Astrocyte of the cerebellum (primary cell): ENCODE measurements around the gene UBE2M.
A peak's percentile ranks its signal among the peaks of the same experiment; 100 is the strongest.

Experiments
- DNase-seq: peaks from one replicate; pipeline ENCODE4 v3.0.0-alpha.2; 2011; ENCODE audit warnings: low read depth
- H3K4me3 ChIP-seq: 2 replicates; pipeline ENCODE4 v1.5.1; 2011; ENCODE audit warnings: mild to moderate bottlenecking, low read depth, low read length, moderate library complexity
- CTCF ChIP-seq: IDR thresholded peaks from 2 replicates; pipeline ENCODE4 v1.5.1; 2012; ENCODE audit warnings: low read length, low read depth, moderate library complexity, mild to moderate bottlenecking; ENCODE audit errors: missing control alignments
- in situ Hi-C: cut with HindIII; loops from 2 replicates; pipeline ENCODE4 v1.10.0; 2017; ENCODE audit warnings: low sequenced_read_pairs

Gene UBE2M

DNA sequence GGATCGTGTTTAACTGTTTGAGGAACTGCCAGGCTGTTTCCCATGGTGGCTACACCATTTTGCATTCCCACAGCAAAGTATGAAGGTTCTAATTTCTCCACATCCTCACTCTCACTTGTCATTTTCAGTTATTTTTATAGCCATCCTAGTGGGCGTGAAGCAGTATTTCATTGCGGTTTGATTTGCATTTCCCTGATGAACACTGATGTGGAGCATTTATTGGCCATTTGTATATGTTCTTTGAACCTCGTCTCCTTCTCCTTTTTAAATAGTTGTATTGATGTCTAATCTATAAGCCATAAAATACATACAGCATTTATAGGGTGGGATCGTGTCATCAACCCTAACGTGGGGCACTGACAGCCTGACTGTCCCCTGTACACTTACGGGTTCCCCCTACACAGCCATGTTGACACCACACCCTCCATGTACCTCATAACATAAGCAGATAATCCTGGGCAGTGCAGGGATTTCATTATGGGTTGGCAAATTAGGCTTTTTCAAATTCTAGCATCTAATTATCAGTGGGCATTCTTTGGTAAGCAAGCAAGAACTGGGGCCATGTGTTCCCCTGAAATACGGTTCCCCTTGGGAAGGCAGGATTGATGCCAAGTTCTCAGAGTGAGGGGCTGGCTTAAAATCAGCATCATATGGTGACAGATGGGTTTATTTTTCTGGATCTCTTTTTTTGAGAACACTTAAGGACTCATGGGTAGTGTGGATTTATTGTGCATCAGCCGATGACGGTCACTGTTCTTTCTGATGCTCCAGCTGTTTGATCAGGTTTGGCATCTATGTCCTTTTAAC, 27.2 kb downstream of the UBE2M start:
- in situ Hi-C loops: no loop called here
- no peak for DNase-seq
- no peak for TF ChIP-seq CTCF
- no peak overlapping the region for H3K4me3 ChIP-seq

DNA sequence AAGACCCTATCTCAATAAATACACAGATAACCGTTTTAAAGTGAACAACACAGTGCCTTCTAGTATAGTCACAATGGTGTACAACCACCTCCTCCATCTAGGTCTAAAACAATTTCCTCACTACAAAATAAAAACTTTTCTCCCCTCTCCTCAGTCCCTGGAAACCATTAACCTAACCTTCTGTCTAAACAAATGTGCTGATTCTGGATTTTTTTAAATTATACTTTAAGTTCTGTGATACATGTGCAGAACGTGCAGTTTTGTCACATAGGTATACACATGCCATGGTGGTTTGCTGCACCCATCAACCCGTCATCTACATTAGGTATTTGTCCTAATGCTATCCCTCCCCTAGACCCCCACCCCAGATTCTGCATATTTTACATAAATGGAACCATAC, 29.0 kb downstream of the UBE2M start:
- H3K4me3 ChIP-seq: no peak overlapping the region
- in situ Hi-C loops: no loop called here
- TF ChIP-seq CTCF: no peak
- no peak for DNase-seq

DNA sequence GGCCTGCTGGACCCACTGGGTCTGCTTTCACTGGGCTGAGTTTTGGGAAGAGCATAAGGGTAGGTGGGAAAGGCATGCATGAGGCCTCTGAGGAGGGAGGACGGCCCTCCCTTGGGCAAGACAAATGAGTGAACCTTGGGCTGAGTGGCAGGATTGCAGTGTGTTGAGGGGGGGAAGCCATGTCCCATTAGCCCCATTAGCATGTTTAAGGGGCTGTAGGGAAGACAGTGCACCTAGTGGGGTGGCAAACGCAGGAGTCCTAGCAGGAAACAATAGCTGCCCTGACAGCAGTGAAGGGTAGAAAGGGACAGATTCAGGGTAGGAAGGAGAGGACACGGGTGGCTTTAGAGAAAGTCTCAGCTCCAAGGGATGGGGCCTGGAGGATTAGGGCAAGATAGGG, 35.7 kb downstream of the UBE2M start:
- H3K4me3 ChIP-seq: no peak overlapping the region
- DNase-seq: no peak
- in situ Hi-C loops: no loop called here
- no peak for TF ChIP-seq CTCF

GRCh38 chr19:58521651-58522050, 36.8 kb downstream of the UBE2M start:
- H3K4me3 ChIP-seq: no peak overlapping the region
- no peak for DNase-seq
- in situ Hi-C loops: no loop called here
- no peak for TF ChIP-seq CTCF

DNA sequence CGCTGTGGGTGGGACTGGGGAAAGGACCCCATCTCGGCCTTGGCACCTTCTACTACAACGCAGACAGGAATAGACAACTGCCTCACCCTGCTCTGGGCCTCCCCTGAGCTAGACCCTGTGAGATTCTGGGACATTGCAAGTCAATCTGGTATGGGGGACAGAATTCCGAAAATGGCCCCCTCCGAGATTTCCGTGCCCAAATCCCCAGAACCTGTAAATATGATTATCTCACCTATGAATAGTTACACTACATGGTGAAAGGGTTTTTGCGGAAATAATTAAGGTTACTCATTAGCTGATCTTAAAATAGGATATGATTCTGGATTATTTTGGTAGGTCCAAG, 38.2 kb downstream of the UBE2M start:
- DNase-seq: no peak
- in situ Hi-C loops: no loop called here
- H3K4me3 ChIP-seq: peak overlapping the region; percentile 71
- TF ChIP-seq CTCF: no peak

DNA sequence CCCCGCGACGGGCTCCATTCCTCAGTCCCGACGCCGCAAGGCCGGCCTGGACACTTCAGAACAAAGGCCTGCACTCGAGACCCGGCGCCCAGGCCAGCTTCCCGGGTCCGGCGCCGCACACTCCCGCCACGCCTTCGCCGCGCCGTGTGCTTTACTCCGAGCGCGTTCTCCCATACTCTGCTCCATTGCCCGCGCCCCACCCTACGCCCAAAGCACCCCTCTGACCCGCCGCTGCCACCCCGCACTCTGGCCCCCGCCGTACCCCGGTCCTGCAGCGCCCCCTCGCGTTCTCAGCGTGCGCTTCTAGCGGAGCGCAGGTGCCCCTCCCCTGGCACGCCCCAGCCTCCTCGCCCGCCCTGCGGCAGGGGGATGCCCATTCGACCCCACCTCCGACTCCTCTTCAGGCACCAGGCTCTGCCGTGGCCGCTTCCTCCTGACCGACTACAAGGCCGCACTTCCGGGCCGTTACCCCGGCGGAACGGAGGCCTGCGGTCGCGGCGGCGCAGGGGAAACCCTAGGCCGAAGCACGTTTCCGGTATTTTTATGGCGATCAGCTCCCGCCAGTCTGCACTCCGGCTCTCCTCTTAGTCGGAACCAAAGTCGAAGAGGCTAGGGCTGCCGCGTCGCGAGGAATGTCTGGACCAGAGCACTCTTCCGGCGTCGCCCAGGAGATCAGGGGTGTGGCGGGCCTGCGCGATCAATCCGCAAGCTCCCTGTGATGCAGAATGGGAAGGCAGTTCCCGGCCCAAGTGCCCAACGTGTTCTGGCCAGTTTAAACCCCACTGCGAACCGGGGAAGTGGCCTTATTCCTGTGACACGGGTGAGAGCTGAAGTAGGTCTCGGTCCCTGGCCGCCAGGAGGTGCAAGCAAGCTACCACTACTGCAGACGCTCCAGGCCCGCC, 38.8 kb downstream of the UBE2M start, which contains the start of gene ZBTB45:
TSS of gene ZBTB45 (minus strand) at position 456 of the 902 bp plus-strand sequence. CDS start 2,137 bp downstream, outside the sequence.
- peak within 1 kb of the TSS; percentile 71 for H3K4me3 ChIP-seq
- peak; percentile 68 for TF ChIP-seq CTCF
- in situ Hi-C loops: no loop called here
- peak; percentile 91 for DNase-seq
